GM12878 (cell line): ENCODE data around the gene FAM50A. TPM values are rescaled to one million over a fixed set of nuclear protein-coding genes. Genes with fewer than 3 reads are reported as not detected.

Experiments used
- ATAC-seq: fragments of 200-7000 bp; cut with Tn5 transposase; 3 replicates; pipeline ENCODE4 v1.9.1; 2020; ENCODE audit warnings: mild to moderate bottlenecking, moderate library complexity
- BruUV-seq: library from RNA; stranded (reverse); fragments of 400-500 nt; replicated peaks from 2 replicates; lab custom pipeline; 2021; lab: Mats Ljungman, UMichigan
- CTCF ChIA-PET: fragments of 300-600 bp; sonication (Branson Sonifier 250); formaldehyde crosslinking; extraction: SDS; loops from one replicate; lab custom pipeline; 2021; ENCODE audit warnings: inconsistent platforms; lab: Yijun Ruan, JAX
- POLR2A ChIA-PET: fragments of 350-600 bp; formaldehyde crosslinking; extraction: SDS; loops from one replicate; lab custom pipeline; 2021; ENCODE audit warnings: inconsistent platforms; lab: Charles Lee
- RAD21 ChIA-PET: fragments of 300-600 bp; sonication (Branson Sonifier 250); formaldehyde crosslinking; loops from one replicate; lab custom pipeline; 2023; ENCODE audit warnings: antibody characterized with exemption; ENCODE audit not compliant: unreplicated experiment; lab: Charles Lee
- SMC1A ChIA-PET: fragments of 300-600 bp; sonication (Branson Sonifier 250); formaldehyde crosslinking; loops from one replicate; lab custom pipeline; 2023; ENCODE audit not compliant: unreplicated experiment, uncharacterized antibody; lab: Charles Lee
- DNase-seq: peaks from one replicate; pipeline ENCODE4 v3.0.0-alpha.2; 2011; ENCODE audit warnings: low read depth, low spot score
- FAIRE-seq: peaks from 3 replicates; lab custom pipeline; 2011; peaks lifted over from hg19 to GRCh38; lab: Jason Lieb, UNC
- H2AFZ ChIP-seq: 2 replicates; pipeline ENCODE4 v1.6.0; 2011; ENCODE audit warnings: low read depth, low read length, control low read depth; ENCODE audit not compliant: control insufficient read depth
- H3K27ac ChIP-seq: 2 replicates; pipeline ENCODE4 v1.5.1; 2011; ENCODE audit warnings: control low read depth; ENCODE audit not compliant: control insufficient read depth, insufficient read depth
- H3K27me3 ChIP-seq, 2 experiments: replicated peaks in 1 of 2; 2 replicates each; pipeline versions ENCODE4 v1.6.0 to v1.6.1; 2011; ENCODE audit warnings: low read length in 1 of 2; ENCODE audit not compliant: control insufficient read depth in 2 of 2, insufficient read depth in 2 of 2
- H3K36me3 ChIP-seq, 2 experiments: 2 replicates each; pipeline ENCODE4 v1.5.1; 2011; ENCODE audit warnings: low read length in 1 of 2; ENCODE audit not compliant: control insufficient read depth in 2 of 2, insufficient read depth in 2 of 2
- H3K4me1 ChIP-seq: 2 replicates; pipeline ENCODE4 v1.6.1; 2011; ENCODE audit warnings: mild to moderate bottlenecking, low read length, moderate library complexity, mixed read lengths; ENCODE audit not compliant: control insufficient read depth, insufficient read depth
- H3K4me2 ChIP-seq: 2 replicates; pipeline ENCODE4 v1.6.0; 2011; ENCODE audit warnings: control low read depth; ENCODE audit not compliant: control insufficient read depth, insufficient read depth
- H3K4me3 ChIP-seq: fragments of 200-600 bp; sonication (generic); 2 replicates; pipeline ENCODE4 v1.5.1; 2016
- H3K79me2 ChIP-seq: 2 replicates; pipeline ENCODE4 v1.6.0; 2011; ENCODE audit warnings: low read length; ENCODE audit not compliant: control insufficient read depth, insufficient read depth
- H3K9ac ChIP-seq: 2 replicates; pipeline ENCODE4 v1.8.0; 2011; ENCODE audit warnings: low read length, control low read depth, mixed read lengths; ENCODE audit not compliant: control insufficient read depth, insufficient read depth
- H3K9me3 ChIP-seq: replicated peaks from 3 replicates; pipeline ENCODE4 v1.5.1; 2011; ENCODE audit warnings: mild to moderate bottlenecking, low read length; ENCODE audit not compliant: control insufficient read depth, insufficient read depth
- H4K20me1 ChIP-seq: 2 replicates; pipeline ENCODE4 v1.6.0; 2011; ENCODE audit not compliant: control insufficient read depth, insufficient read depth
- EGR1 ChIP-seq, 2 experiments: IDR thresholded peaks; 1 replicate in 1 of 2; 2 replicates in 1 of 2; pipeline ENCODE4 v1.6.1; 2011 to 2012; ENCODE audit warnings: low read depth in 2 of 2, low read length in 2 of 2, borderline replicate concordance in 1 of 2, mild to moderate bottlenecking in 1 of 2, moderate library complexity in 1 of 2
- WGBS: methylation state at CpG from one replicate; pipeline ENCODE4 v1.1.6; 2016; ENCODE audit warnings: low lambda C conversion rate; ENCODE audit not compliant: insufficient replicate concordance, insufficient coverage; ENCODE audit errors: missing lambda C conversion rate; 5-methylcytosine and 5-hydroxymethylcytosine counted together
- in situ Hi-C: fragments of 300-500 bp; cut with MboI; formaldehyde crosslinking; loops from 9 replicates; pipeline ENCODE4 v1.14.3; 2018; ENCODE audit warnings: mixed read lengths
- intact Hi-C: fragments of 100-400 bp; cut with micrococcal nuclease; formaldehyde crosslinking; loops from one replicate; pipeline ENCODE4 v1.14.2; 2022; ENCODE audit not compliant: unreplicated experiment
- polyA plus RNA-seq, 11 experiments: library from polyadenylated mRNA; depleted of rRNA in 4 of 11; unstranded in 6 of 11; stranded (reverse) in 5 of 11; fragments of >200 nt; fragmentation: Nextera tagmentation in 4 of 11; fragmentation: Illumina TruSeq in 1 of 11; extraction: Ambion mirVana in 4 of 11; extraction: Trizol in 1 of 11; gene quantifications; 1 replicate in 1 of 11; 2 replicates in 10 of 11; pipeline versions ENCODE4 v1.2.1 to v1.2.3, GENCODE V29; 2011 to 2016; ENCODE audit warnings: inconsistent platforms in 2 of 11, missing spikeins in 2 of 11, low read depth in 1 of 11
- total RNA-seq, 4 experiments: library from RNA; depleted of rRNA in 3 of 4; stranded (reverse); fragments of >200 nt in 3 of 4; fragmentation: Illumina TruSeq in 1 of 4; extraction: Trizol in 1 of 4; gene quantifications; 2 replicates each; pipeline versions ENCODE4 v1.2.1 to v1.2.3, GENCODE V29; 2013 to 2021
- TF ChIP-seq, protein P1 (sequence below): fragments of 450-650 bp; formaldehyde crosslinking; IDR thresholded peaks from 2 replicates; pipeline ENCODE4 v1.4.0; 2020; ENCODE audit warnings: mild to moderate bottlenecking, moderate library complexity

FAM50A gene
- total and polyA plus RNA-seq, 10 of the 15 experiments (the other 5 are each of a cell fraction or from before 2014, with no cell fraction given): 4.2 to 46.7 (median 34.6) TPM

- FAIRE-seq (no peak), ATAC-seq (no peak), DNase-seq (no peak)
- BruUV-seq: TSS peak; percentile 26
- peak overlapping the region; percentile 42; the same call in 1 of the 2 replicates for H3K27ac ChIP-seq
- peaks cover 8% of the 10 kb centered on the region; the same call in 1 of the 2 replicates for H3K4me1 ChIP-seq
- peaks cover 21% of the 10 kb centered on the region for H3K79me2 ChIP-seq
- no peak overlapping the region for H2AFZ ChIP-seq
- H3K9ac ChIP-seq: peak overlapping the region; percentile 75
- in situ Hi-C loops (no loop called here), intact Hi-C loops (no loop called here)
- ChIA-PET SMC1A (interaction anchor here (1.5 to 1.6 kb wide), 2 partner anchors 8 to 41 kb away, joined by 3 to 7 read pairs; no protein-coding TSS in a partner anchor), RAD21 (interaction anchor here (1.4 kb wide), 1 partner anchor 12 kb away, joined by 4 read pairs; no protein-coding TSS in a partner anchor), POLR2A (interaction anchor here (1.0 to 1.3 kb wide), 2 partner anchors 9 to 25 kb away, joined by 3 to 4 read pairs; no protein-coding TSS in a partner anchor), CTCF (interaction anchor here (1.0 to 2.1 kb wide), 2 partner anchors 42 to 86 kb away, joined by 5 to 6 read pairs; no protein-coding TSS in a partner anchor)
- H3K9me3 ChIP-seq: no peaks in the 10 kb centered on the region; the same call in 2 of the 3 replicates
- peak overlapping the region; percentile 77 for H3K4me2 ChIP-seq
- H3K36me3 ChIP-seq: peaks cover 0 to 2% of the 10 kb centered on the region in 2 experiments; a peak in 2 of 4 replicates
- H3K4me3 ChIP-seq: peak overlapping the region; percentile 64
- 0 out of 3 replicates have a peak, but pooled peaks of 1 of the 2 experiments have one; percentile 14 for TF ChIP-seq EGR1 (IDR thresholded peaks at IDR 0.05; ENCODE audit: borderline replicate concordance in 1 of 2, low read depth in 2 of 2, low read length in 2 of 2)
- TF ChIP-seq, protein P1, sequence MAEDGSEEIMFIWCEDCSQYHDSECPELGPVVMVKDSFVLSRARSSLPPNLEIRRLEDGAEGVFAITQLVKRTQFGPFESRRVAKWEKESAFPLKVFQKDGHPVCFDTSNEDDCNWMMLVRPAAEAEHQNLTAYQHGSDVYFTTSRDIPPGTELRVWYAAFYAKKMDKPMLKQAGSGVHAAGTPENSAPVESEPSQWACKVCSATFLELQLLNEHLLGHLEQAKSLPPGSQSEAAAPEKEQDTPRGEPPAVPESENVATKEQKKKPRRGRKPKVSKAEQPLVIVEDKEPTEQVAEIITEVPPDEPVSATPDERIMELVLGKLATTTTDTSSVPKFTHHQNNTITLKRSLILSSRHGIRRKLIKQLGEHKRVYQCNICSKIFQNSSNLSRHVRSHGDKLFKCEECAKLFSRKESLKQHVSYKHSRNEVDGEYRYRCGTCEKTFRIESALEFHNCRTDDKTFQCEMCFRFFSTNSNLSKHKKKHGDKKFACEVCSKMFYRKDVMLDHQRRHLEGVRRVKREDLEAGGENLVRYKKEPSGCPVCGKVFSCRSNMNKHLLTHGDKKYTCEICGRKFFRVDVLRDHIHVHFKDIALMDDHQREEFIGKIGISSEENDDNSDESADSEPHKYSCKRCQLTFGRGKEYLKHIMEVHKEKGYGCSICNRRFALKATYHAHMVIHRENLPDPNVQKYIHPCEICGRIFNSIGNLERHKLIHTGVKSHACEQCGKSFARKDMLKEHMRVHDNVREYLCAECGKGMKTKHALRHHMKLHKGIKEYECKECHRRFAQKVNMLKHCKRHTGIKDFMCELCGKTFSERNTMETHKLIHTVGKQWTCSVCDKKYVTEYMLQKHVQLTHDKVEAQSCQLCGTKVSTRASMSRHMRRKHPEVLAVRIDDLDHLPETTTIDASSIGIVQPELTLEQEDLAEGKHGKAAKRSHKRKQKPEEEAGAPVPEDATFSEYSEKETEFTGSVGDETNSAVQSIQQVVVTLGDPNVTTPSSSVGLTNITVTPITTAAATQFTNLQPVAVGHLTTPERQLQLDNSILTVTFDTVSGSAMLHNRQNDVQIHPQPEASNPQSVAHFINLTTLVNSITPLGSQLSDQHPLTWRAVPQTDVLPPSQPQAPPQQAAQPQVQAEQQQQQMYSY (CRISPR knock-in tag): no peak
- H3K27me3 ChIP-seq: no peaks in the 10 kb centered on the region
- H4K20me1 ChIP-seq: no peaks in the 10 kb centered on the region
- WGBS: 60% methylated on average over 35 of the region's 35 CpGs
Measured at GRCh38 chrX:154485150-154486051, 41.5 kb downstream of the FAM50A start.
